Fibroblast of skin of right biceps (primary cell): ENCODE data around the gene UBE2J2.
"Not testable (repeated sequence)": the region's sequence is repeated elsewhere in the genome, so short reads cannot be mapped to it uniquely, and the experiment has no call there.

Experiments
- DNase-seq: peaks from one replicate; pipeline ENCODE4 v3.0.0-alpha.2; 2013

UBE2J2 gene

GRCh38 chr1:1273512-1274298 is at the start of gene UBE2J2:
Gene UBE2J2 (minus strand): TSS chr1:1273854. CDS start chr1:1267992, 5,862 bp downstream.
- peak; percentile 92 for DNase-seq

- no peak for DNase-seq
These were observed 49.3 kb upstream of the UBE2J2 start for GRCh38 chr1:1322952-1323351.

- DNase-seq, result no peak
These were observed 48.8 kb upstream of the UBE2J2 start for GRCh38 chr1:1322418-1322817.

GRCh38 chr1:1321477-1321876 is 47.8 kb upstream of the UBE2J2 start:
- DNase-seq, result no peak

GRCh38 chr1:1320666-1321448 is 47.2 kb upstream of the UBE2J2 start:
- no peak for DNase-seq

- DNase-seq, result no peak
These were observed 45.9 kb upstream of the UBE2J2 start for GRCh38 chr1:1319646-1319941.

- DNase-seq, result no peak
These were observed 45.4 kb upstream of the UBE2J2 start for GRCh38 chr1:1318777-1319645.

GRCh38 chr1:1318131-1318652 is 44.5 kb upstream of the UBE2J2 start:
- peak; percentile 92 for DNase-seq

- no peak for DNase-seq
These were observed 43.8 kb upstream of the UBE2J2 start for GRCh38 chr1:1317420-1317819.

- not testable (repeated sequence) for DNase-seq
These were observed 42.5 kb upstream of the UBE2J2 start for GRCh38 chr1:1316199-1316598.

- DNase-seq, result no peak
These were observed 41.8 kb upstream of the UBE2J2 start for GRCh38 chr1:1315435-1315954.

- no peak for DNase-seq
These were observed 41.2 kb upstream of the UBE2J2 start for GRCh38 chr1:1314678-1315335.

- DNase-seq, result no peak
These were observed 40.6 kb upstream of the UBE2J2 start for GRCh38 chr1:1314237-1314586.

- DNase-seq, result no peak
These were observed 40.0 kb upstream of the UBE2J2 start for GRCh38 chr1:1313500-1314236.

GRCh38 chr1:1312450-1313314 is 39.0 kb upstream of the UBE2J2 start:
- no peak for DNase-seq

- no peak for DNase-seq
These were observed 37.8 kb upstream of the UBE2J2 start for GRCh38 chr1:1311107-1312104.

- no peak for DNase-seq
These were observed 36.9 kb upstream of the UBE2J2 start for GRCh38 chr1:1310476-1311053.

- no peak for DNase-seq
These were observed 36.4 kb upstream of the UBE2J2 start for GRCh38 chr1:1310109-1310385.
